ENCODE measurements around the gene CCDC146.
A peak's percentile ranks its signal among the peaks of the same experiment; 100 is the strongest.
"Not testable (repeated sequence)": the region's sequence is repeated elsewhere in the genome, so short reads cannot be mapped to it uniquely, and the experiment has no call there.

CCDC146 gene

GRCh38 chr7:77247206-77247850 is 124.9 kb downstream of the CCDC146 start:
- peak; percentile 56 to 85 (median 83) for DNase-seq

GRCh38 chr7:77248154-77248553 is 125.7 kb downstream of the CCDC146 start:
- DNase-seq, result no peak

GRCh38 chr7:77252506-77252905 is 130.1 kb downstream of the CCDC146 start:
- no peak for DNase-seq

GRCh38 chr7:77253151-77253550 is 130.7 kb downstream of the CCDC146 start:
- DNase-seq, result no peak

- DNase-seq, result no peak
These were observed 132.0 kb downstream of the CCDC146 start for GRCh38 chr7:77254429-77254828.

- DNase-seq, result no peak
These were observed 132.5 kb downstream of the CCDC146 start for GRCh38 chr7:77254915-77255314.

GRCh38 chr7:77258014-77258413 is 135.6 kb downstream of the CCDC146 start:
- no peak for DNase-seq

- DNase-seq, result no peak
These were observed 136.2 kb downstream of the CCDC146 start for GRCh38 chr7:77258593-77258992.

GRCh38 chr7:77262316-77262715 is 139.9 kb downstream of the CCDC146 start:
- DNase-seq, result no peak

- no peak for DNase-seq
These were observed 143.3 kb downstream of the CCDC146 start for GRCh38 chr7:77265666-77266065.

GRCh38 chr7:77266291-77266794 is 143.9 kb downstream of the CCDC146 start:
- no peak for DNase-seq

GRCh38 chr7:77269360-77270093 is 147.1 kb downstream of the CCDC146 start:
- DNase-seq, result no peak

GRCh38 chr7:77270094-77270480 is 147.7 kb downstream of the CCDC146 start:
- DNase-seq, result no peak

GRCh38 chr7:77271766-77272165 is 149.4 kb downstream of the CCDC146 start:
- DNase-seq, result no peak

- not testable (repeated sequence) for DNase-seq
These were observed 153.2 kb downstream of the CCDC146 start for GRCh38 chr7:77275663-77276062.

GRCh38 chr7:77276120-77276519 is 153.7 kb downstream of the CCDC146 start:
- DNase-seq, result no peak

- no peak for DNase-seq
These were observed 159.5 kb downstream of the CCDC146 start for GRCh38 chr7:77281780-77282478.

GRCh38 chr7:77282897-77283296 is 160.5 kb downstream of the CCDC146 start:
- DNase-seq, result no peak

GRCh38 chr7:77284005-77284404 is 161.6 kb downstream of the CCDC146 start:
- no peak for DNase-seq

- no peak for DNase-seq
These were observed 162.2 kb downstream of the CCDC146 start for GRCh38 chr7:77284616-77285015.

GRCh38 chr7:77288676-77289320 is 166.4 kb downstream of the CCDC146 start:
- DNase-seq, result no peak

- DNase-seq, result no peak
These were observed 167.0 kb downstream of the CCDC146 start for GRCh38 chr7:77289387-77289786.

- DNase-seq, result no peak
These were observed 168.0 kb downstream of the CCDC146 start for GRCh38 chr7:77290425-77290824.

Measured in activated naive CD4-positive, alpha-beta T cell (primary cell).